Body of pancreas (tissue), 4 donors: ENCODE results near the gene REPIN1. TPM values are rescaled to one million over a fixed set of nuclear protein-coding genes. Genes with fewer than 3 reads are reported as not detected.

Experiments
- ATAC-seq: fragments of 150-250 bp; one replicate; pipeline ENCODE4 v1.9.1; 2016
- DNase-seq, 4 donors: peaks; one replicate each; pipeline ENCODE4 v3.0.0-alpha.2; 2019
- H3K27ac ChIP-seq, 4 donors: fragments of 200-600 bp; sonication (generic); 1 replicate in 3 of 4; 2 replicates in 1 of 4; pipeline versions ENCODE4 v1.5.1 to v1.6.1; 2016 to 2019; ENCODE audit warnings: mild to moderate bottlenecking in 1 of 4, mixed read lengths in 1 of 4, moderate library complexity in 1 of 4
- H3K27me3 ChIP-seq, 2 donors: fragments of 200-600 bp; sonication (generic); one replicate each; pipeline ENCODE4 v1.6.0; 2016; ENCODE audit warnings: mild to moderate bottlenecking in 1 of 2
- H3K36me3 ChIP-seq, 2 donors: fragments of 200-600 bp; sonication (generic); replicated peaks in 1 of 2; 2 replicates each; pipeline ENCODE4 v1.5.1; 2016; ENCODE audit warnings: low read depth in 2 of 2; ENCODE audit not compliant: insufficient read depth in 1 of 2
- H3K4me1 ChIP-seq: fragments of 200-600 bp; sonication (generic); one replicate; pipeline ENCODE4 v1.6.0; 2016
- H3K4me3 ChIP-seq, 2 donors: fragments of 200-600 bp; sonication (generic); 1 replicate in 1 of 2; 2 replicates in 1 of 2; pipeline ENCODE4 v1.5.1; 2016 to 2019
- H3K9me3 ChIP-seq, 3 donors: fragments of 200-600 bp; sonication (generic); 1 replicate in 2 of 3; 2 replicates in 1 of 3; pipeline ENCODE4 v1.5.1; 2016
- POLR2A ChIP-seq, 3 donors: fragments of 450-650 bp; IDR thresholded peaks; one replicate each; pipeline ENCODE4 v1.6.1; 2016; ENCODE audit warnings: antibody characterized with exemption in 3 of 3, mild to moderate bottlenecking in 2 of 3
- WGBS, 2 donors: methylation state at CpG; one replicate each; pipeline ENCODE4 v1.1.5; 2017; 5-methylcytosine and 5-hydroxymethylcytosine counted together
- intact Hi-C: fragments of 100-400 bp; cut with DNase I; formaldehyde crosslinking; loops from one replicate; pipeline ENCODE4 v1.15.1; 2023
- total RNA-seq, 2 donors: library from RNA; depleted of rRNA; stranded (reverse); fragments of >200 nt; gene quantifications; one replicate each; pipeline ENCODE4 v1.1.0, GENCODE V29; 2016
- TF ChIP-seq, protein P1 (sequence below), 7 experiments: fragments of 450-650 bp in 4 of 7; fragments of 200-600 bp in 3 of 7; sonication (generic) in 3 of 7; IDR thresholded peaks; one replicate each; pipeline ENCODE4 v1.5.1; 2016 to 2019; ENCODE audit warnings: antibody characterized with exemption in 7 of 7

REPIN1 gene
- total RNA-seq, 2 donors from 2014 or later = 77.0 to 117 TPM

DNA sequence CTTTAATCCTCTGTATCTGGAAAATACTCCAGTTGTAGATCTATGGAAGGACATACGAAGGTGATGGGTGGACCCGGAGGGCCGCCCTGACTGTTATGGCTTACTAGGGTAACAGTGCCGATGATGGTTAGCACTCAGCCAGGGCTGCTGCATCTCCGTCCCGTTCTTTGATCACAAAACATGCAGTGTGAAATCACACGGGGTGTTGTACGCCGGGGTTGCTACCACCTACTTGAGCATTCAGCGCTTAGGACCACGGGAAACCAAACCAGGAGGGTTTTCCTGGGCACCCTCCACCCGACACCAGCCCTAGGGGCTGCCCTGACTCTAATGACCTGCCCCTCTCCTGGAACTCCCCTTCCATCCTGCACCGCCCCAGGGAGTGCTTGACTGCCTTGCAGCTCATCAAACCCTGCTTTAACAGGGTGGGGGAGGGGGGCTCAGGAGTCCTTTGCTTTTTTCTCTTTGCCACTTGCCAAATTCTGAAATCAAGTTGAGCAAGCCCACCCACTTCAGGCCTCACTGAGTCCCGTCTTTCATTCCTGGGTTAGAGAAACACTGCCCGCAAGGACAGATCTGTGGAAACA is 30.9 kb downstream of the REPIN1 start:
- TF ChIP-seq, protein P1, sequence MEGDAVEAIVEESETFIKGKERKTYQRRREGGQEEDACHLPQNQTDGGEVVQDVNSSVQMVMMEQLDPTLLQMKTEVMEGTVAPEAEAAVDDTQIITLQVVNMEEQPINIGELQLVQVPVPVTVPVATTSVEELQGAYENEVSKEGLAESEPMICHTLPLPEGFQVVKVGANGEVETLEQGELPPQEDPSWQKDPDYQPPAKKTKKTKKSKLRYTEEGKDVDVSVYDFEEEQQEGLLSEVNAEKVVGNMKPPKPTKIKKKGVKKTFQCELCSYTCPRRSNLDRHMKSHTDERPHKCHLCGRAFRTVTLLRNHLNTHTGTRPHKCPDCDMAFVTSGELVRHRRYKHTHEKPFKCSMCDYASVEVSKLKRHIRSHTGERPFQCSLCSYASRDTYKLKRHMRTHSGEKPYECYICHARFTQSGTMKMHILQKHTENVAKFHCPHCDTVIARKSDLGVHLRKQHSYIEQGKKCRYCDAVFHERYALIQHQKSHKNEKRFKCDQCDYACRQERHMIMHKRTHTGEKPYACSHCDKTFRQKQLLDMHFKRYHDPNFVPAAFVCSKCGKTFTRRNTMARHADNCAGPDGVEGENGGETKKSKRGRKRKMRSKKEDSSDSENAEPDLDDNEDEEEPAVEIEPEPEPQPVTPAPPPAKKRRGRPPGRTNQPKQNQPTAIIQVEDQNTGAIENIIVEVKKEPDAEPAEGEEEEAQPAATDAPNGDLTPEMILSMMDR (IDR thresholded peaks at IDR 0.05) = no peak
- TF ChIP-seq POLR2A (IDR thresholded peaks at IDR 0.05) = no peak
- DNase-seq (peak in 1 of 4 donors; percentile 4), ATAC-seq (no peak)
- Histone ChIP-seq H3K36me3 (peaks cover 0 to 3% of the 10 kb centered on the region in 2 donors), H3K27ac (no peak overlapping the region), H3K9me3 (no peaks in the 10 kb centered on the region), H3K4me1 (peaks cover 33% of the 10 kb centered on the region), H3K4me3 (no peak overlapping the region), H3K27me3 (no peaks in the 10 kb centered on the region)
- WGBS, 2 donors = 83 to 94% methylated on average over 15 of the region's 15 CpGs
- intact Hi-C loops = loop anchor here (10.0 kb wide), 1 partner anchor 115 kb away; no protein-coding TSS in a partner anchor

DNA sequence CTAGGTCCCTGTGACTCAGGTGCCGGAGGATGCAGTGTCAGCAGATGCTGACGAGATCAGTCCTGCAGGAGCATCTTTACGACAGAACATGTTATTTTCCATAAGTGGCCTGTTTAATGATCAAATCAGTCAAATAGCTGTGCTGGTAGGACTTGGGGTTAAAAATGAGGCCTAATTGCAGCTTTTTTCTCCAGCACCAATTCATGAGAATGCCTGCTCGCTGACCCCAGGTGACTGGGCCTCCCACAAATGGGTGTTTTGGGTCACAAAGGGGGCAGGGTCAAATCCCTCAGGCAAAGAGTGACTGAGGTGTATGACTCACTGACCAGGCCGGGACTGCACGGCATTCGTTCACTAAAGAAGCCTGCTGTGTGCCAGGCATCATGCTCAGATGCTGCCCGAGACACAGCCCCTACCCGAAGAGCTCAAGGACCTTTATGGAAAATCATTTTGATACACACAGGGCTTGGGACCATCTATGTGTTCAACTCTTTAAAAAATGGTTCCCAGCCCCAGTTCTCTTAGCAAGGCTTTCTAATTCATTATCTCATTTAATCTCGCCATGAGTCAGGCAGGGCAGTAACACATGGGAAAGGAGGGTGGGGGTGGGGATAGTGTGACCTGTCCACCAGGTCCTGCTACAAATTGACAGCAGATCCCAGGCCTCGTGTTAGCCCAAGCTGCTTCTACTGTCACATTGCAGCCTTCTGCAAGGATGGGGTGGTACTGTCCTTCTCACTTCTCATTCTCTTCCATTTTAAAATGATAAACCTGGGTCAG is 31.6 kb downstream of the REPIN1 start:
- peaks cover 0 to 3% of the 10 kb centered on the region in 2 donors for H3K36me3 ChIP-seq
- peaks cover 37% of the 10 kb centered on the region for H3K4me1 ChIP-seq
- no peaks in the 10 kb centered on the region for H3K27me3 ChIP-seq
- intact Hi-C loops = loop anchor here (10.0 kb wide), 1 partner anchor 115 kb away; no protein-coding TSS in a partner anchor
- H3K9me3 ChIP-seq = no peaks in the 10 kb centered on the region
- 68 to 82% methylated on average over 7 to 11 of the region's 11 CpGs for WGBS, 2 donors
- no peak for ATAC-seq
- TF ChIP-seq, protein P1 (IDR thresholded peaks at IDR 0.05) = no peak
- TF ChIP-seq POLR2A (IDR thresholded peaks at IDR 0.05) = no peak
- H3K27ac ChIP-seq = peak overlapping the region in 2 of 4 donors; percentile 5 to 8
- DNase-seq = no peak
- H3K4me3 ChIP-seq = no peak overlapping the region

DNA sequence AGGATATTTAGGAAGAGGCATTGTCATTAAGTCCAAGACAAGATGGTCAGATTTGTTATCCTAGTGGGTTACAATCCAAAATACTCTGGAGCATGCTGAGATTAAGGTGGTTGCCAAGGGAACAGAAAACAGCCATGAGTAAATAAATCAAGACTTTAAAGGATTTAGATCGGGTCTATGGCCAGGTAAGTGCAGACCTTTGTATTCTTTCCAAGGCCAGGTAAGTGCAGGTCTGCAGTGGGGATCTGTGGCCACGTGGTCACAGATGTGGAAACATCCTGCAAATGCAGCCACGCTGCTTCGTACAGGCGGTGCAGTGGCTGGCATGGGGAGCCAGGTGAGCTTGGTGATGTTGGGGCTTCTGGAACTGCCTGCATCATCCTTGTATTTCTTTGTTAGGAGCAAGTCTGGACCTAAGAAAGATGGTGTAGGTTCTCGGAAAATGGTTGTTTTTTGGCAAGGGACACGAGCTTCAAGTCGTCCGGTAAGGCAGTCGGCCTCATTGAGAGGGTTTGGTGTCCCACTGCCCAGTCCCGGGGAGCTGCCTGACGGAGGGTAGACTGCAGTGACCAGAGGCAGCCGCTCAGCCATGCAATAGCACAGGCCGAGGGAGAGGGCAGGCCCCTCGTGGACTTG is 32.3 kb downstream of the REPIN1 start:
- no peak overlapping the region for H3K4me3 ChIP-seq
- peaks cover 38% of the 10 kb centered on the region for H3K4me1 ChIP-seq
- DNase-seq (peak in 3 of 4 donors; percentile 12 to 39 (median 36)), ATAC-seq (no peak)
- peak overlapping the region in 2 of 4 donors; percentile 5 to 8 for H3K27ac ChIP-seq
- TF ChIP-seq POLR2A (IDR thresholded peaks at IDR 0.05) = no peak
- TF ChIP-seq, protein P1 (IDR thresholded peaks at IDR 0.05) = no peak
- WGBS, 2 donors = 66 to 77% methylated on average over 15 of the region's 15 CpGs
- no peaks in the 10 kb centered on the region for H3K9me3 ChIP-seq
- H3K27me3 ChIP-seq = no peaks in the 10 kb centered on the region
- intact Hi-C loops = loop anchor here (10.0 kb wide), 1 partner anchor 116 kb away; no protein-coding TSS in a partner anchor
- peaks cover 0 to 3% of the 10 kb centered on the region in 2 donors for H3K36me3 ChIP-seq

DNA sequence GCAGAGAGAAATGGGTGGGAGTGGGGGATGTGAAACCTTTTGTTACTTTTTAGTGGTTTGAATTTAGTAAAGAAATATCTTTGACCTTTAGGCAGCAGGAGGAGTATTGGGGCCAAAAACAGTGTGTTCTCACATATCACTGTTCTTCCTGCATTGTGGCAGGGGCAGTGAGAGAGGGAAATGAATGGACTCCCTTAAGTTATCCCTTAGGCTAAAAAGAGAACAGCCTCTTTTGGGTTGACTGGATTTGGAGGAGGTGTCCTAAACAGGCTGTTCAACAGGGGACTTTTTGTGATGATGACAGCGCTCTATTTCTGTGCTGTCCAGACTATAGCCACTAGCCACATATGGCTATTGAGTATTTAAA is 32.8 kb downstream of the REPIN1 start:
- TF ChIP-seq, protein P1 (IDR thresholded peaks at IDR 0.05) = no peak
- TF ChIP-seq POLR2A (IDR thresholded peaks at IDR 0.05) = no peak
- intact Hi-C loops = loop anchor here (10.0 kb wide), 1 partner anchor 117 kb away; no protein-coding TSS in a partner anchor
- 89 to 100% methylated on average over 1 of the region's 1 CpG for WGBS, 2 donors
- Histone ChIP-seq H3K27me3 (no peaks in the 10 kb centered on the region), H3K27ac (no peak overlapping the region), H3K9me3 (no peaks in the 10 kb centered on the region), H3K4me1 (peaks cover 43% of the 10 kb centered on the region), H3K36me3 (peaks cover 0 to 3% of the 10 kb centered on the region in 2 donors), H3K4me3 (no peak overlapping the region)
- ATAC-seq (no peak), DNase-seq (no peak)
